ENCODE results near the gene NOXA1. TPM values are rescaled to one million over a fixed set of nuclear protein-coding genes. Genes with fewer than 3 reads are reported as not detected.

The NOXA1 gene
- total and polyA plus RNA-seq, 2 of the 8 experiments (the other 6 are each of a cell fraction or from before 2014, with no cell fraction given): 0.34 to 0.91 TPM

DNA sequence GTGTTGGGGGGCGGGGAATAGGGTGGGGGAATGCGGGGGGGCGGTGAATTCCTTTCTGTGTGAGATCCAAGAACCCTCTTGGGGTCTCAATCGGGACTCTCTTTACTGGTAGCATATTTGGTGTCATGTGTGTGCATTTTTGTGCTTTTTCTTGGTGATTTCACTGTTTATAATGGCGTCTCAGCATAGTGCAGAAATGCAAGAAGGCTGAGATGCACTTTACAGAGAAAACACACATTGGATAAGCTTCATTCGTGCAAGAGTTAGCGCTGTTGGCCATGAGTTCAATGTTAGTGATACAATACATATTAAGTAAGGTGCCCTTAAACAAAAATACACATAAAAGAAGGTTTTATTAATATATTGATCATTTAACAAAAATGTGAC is 18.7 kb downstream of the NOXA1 start:
- no peak for DNase-seq (ENCODE audit: low read depth in 1 of 2, low spot score in 2 of 2)
- Histone ChIP-seq H2AK5ac (ENCODE audit: low read depth, low read length) (no peak overlapping the region), H3K18ac (ENCODE audit: extremely low read depth, low read length) (no peak overlapping the region), H3K14ac (ENCODE audit: insufficient read length) (no peak overlapping the region), H4K8ac (ENCODE audit: extremely low read depth, insufficient read depth, low read length) (no peak overlapping the region), H3K9ac (replicated peaks in 1 of 4; ENCODE audit: extremely low read depth in 1 of 4, low read depth in 3 of 4, low read length in 3 of 4) (no peak overlapping the region), H3K4me3 (ENCODE audit: extremely low read depth in 1 of 4, insufficient read depth in 2 of 4, low read depth in 3 of 4, low read length in 4 of 4) (peak overlapping the region in 3 of 4 experiments; percentile 10 to 64 (median 41); a peak in 4 of 8 replicates), H3K79me2 (ENCODE audit: control insufficient read depth in 1 of 2, insufficient read depth in 2 of 2, low read length in 2 of 2) (no peaks in the 10 kb centered on the region), H3K4me1 (replicated peaks in 1 of 4; ENCODE audit: control insufficient read depth in 3 of 4, insufficient read depth in 4 of 4, low read length in 3 of 4) (peaks cover 0 to 3% (median under 1%) of the 10 kb centered on the region in 4 experiments; a peak in 3 of 7 replicates), H3K4ac (replicated peaks; ENCODE audit: insufficient read length, low read depth, low read length) (no peak overlapping the region), H4K91ac (replicated peaks; ENCODE audit: insufficient read length, low read length) (no peak overlapping the region), H3K9me3 (ENCODE audit: insufficient read depth in 2 of 2, low read depth in 1 of 2, low read length in 1 of 2) (no peaks in the 10 kb centered on the region), H2BK15ac (ENCODE audit: low read length) (0 out of 2 replicates have a peak overlapping the region, but pooled peaks have one; percentile 23), H3K36me3 (ENCODE audit: control insufficient read depth in 2 of 4, insufficient read depth in 4 of 4, low read length in 3 of 4) (no peaks in the 10 kb centered on the region), H3K23ac (ENCODE audit: insufficient read length) (no peak overlapping the region), H2AFZ (ENCODE audit: low read length) (no peak overlapping the region), H3K56ac (replicated peaks; ENCODE audit: insufficient read length, low read depth, low read length) (no peak overlapping the region), H3K23me2 (ENCODE audit: low read depth, low read length) (no peaks in the 10 kb centered on the region; the same call in 1 of the 2 replicates), H3K27ac (ENCODE audit: low read depth, low read length) (no peak overlapping the region), H4K5ac (ENCODE audit: insufficient read length, low read depth, low read length) (no peak overlapping the region), H2BK5ac (ENCODE audit: low read depth, low read length) (no peak overlapping the region; the same call in 1 of the 2 replicates), H2BK20ac (ENCODE audit: low read length) (no peak overlapping the region), H3K27me3 (replicated peaks in 1 of 4; ENCODE audit: control insufficient read depth in 3 of 4, extremely low read depth in 1 of 4, insufficient read depth in 3 of 4, low read length in 3 of 4) (no peaks in the 10 kb centered on the region), H4K20me1 (replicated peaks in 1 of 2; ENCODE audit: control insufficient read depth in 1 of 2, insufficient read depth in 2 of 2, low read length in 2 of 2) (no peaks in the 10 kb centered on the region), H3K4me2 (ENCODE audit: insufficient read depth in 1 of 2, low read depth in 2 of 2, low read length in 2 of 2) (peak overlapping the region; percentile 66 to 80), H3K79me1 (ENCODE audit: low read depth, low read length) (no peaks in the 10 kb centered on the region), H2BK120ac (replicated peaks; ENCODE audit: low read depth, low read length) (no peak overlapping the region), H2BK12ac (ENCODE audit: low read depth, low read length) (no peak overlapping the region)
- ChIA-PET POLR2A (ENCODE audit: partially characterized antibody) (interaction anchor here (0.9 to 4.3 kb wide), 6 partner anchors 8 to 201 kb away, joined by 3 to 28 read pairs (median 3); partner anchors contain the start of genes EXD3, NOXA1 and TUBB4B), CTCF (ENCODE audit: partially characterized antibody) (interaction anchor here (1.0 kb wide), 2 partner anchors 19 to 168 kb away, joined by 3 to 5 read pairs; partner anchors contain the start of gene EXD3)
- 20% methylated on average over 4 of the region's 7 CpGs; no CpG with 5 or more reads in 1 of the 2 experiments for WGBS, 2 experiments (ENCODE audit: extremely low coverage in 1 of 2, insufficient coverage in 1 of 2, insufficient read length in 1 of 2, insufficient replicate concordance in 2 of 2, low coverage in 1 of 2, low lambda C conversion rate in 2 of 2, missing lambda C conversion rate in 1 of 2)
- TF ChIP-seq, protein P1, sequence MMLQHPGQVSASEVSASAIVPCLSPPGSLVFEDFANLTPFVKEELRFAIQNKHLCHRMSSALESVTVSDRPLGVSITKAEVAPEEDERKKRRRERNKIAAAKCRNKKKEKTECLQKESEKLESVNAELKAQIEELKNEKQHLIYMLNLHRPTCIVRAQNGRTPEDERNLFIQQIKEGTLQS (IDR thresholded peaks at IDR 0.05; ENCODE audit: insufficient read depth, low read depth, low read length): no peak
- TF ChIP-seq GABPA (IDR thresholded peaks at IDR 0.05; ENCODE audit: borderline replicate concordance, insufficient read depth, low read length) (no peak), TBP (IDR thresholded peaks at IDR 0.05; ENCODE audit: low read depth, low read length) (no peak), CHD1 (IDR thresholded peaks at IDR 0.05; ENCODE audit: low read depth, low read length) (no peak), HDAC6 (IDR thresholded peaks at IDR 0.05; ENCODE audit: low read depth, low read length) (no peak), KDM5A (IDR thresholded peaks at IDR 0.05; ENCODE audit: low read length) (no peak), RBBP5 (IDR thresholded peaks at IDR 0.05; ENCODE audit: borderline replicate concordance, low read depth, low read length) (peak; percentile 1; the same call in 1 of the 2 replicates), JUN (IDR thresholded peaks at IDR 0.05; ENCODE audit: low read depth, low read length) (no peak)
- FAIRE-seq: no peak
